ENCODE data around the gene RFESD.

DNA sequence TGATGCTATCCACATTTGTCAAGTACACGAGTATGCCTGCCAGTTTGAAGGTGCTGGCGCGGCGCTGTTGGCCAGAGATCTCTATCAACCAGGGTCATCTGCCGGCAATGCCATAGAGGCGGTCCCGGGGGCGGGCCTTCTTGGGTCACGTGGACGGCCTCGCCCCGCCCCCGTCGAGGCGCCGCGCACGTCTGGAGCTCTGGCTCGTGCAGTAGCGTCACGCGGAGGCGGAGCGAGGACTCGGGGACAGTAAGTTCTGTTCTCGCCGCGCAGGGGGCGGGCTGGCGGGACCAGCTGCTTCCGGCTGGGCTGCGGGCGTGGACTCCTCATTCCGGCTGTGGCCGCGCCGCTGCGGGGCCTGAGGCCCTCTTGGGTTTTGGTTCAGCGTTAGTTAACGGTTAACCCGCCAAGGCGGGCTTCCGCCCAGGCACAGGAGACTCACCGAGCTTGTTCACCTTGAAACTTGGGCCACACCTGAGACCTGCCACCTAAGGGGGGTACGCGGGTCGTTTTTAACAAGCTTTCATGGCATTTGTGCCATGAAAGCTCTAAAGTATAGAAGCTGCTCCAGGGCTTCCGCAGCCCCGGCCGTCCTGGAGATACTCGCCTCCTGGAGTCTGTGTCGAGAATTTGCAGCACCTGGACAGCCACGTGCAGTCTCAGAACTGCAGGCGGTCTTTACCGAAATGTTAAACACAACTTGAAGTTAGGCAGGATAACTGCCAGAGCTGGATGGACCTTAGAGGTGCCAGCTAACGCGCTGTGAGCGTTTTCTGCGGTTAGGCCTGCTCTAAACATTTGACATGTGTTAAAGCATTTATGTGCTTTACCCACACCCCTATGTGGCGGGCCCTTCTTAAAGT is at the start of gene RFESD:
- TF ChIP-seq, protein P1, sequence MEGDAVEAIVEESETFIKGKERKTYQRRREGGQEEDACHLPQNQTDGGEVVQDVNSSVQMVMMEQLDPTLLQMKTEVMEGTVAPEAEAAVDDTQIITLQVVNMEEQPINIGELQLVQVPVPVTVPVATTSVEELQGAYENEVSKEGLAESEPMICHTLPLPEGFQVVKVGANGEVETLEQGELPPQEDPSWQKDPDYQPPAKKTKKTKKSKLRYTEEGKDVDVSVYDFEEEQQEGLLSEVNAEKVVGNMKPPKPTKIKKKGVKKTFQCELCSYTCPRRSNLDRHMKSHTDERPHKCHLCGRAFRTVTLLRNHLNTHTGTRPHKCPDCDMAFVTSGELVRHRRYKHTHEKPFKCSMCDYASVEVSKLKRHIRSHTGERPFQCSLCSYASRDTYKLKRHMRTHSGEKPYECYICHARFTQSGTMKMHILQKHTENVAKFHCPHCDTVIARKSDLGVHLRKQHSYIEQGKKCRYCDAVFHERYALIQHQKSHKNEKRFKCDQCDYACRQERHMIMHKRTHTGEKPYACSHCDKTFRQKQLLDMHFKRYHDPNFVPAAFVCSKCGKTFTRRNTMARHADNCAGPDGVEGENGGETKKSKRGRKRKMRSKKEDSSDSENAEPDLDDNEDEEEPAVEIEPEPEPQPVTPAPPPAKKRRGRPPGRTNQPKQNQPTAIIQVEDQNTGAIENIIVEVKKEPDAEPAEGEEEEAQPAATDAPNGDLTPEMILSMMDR (IDR thresholded peaks at IDR 0.05): peak in 4 of 6 experiments; percentile 10 to 24 (median 18)
- peak; percentile 68 to 97 for TF ChIP-seq POLR2A (IDR thresholded peaks at IDR 0.05)
